NCI-H1048 (cell line): ENCODE data around the gene ALK.

ENCODE experiments used
- DNase-seq: peaks from one replicate; lab custom pipeline; 2025; lab: John Stamatoyannopoulos, UW

ALK gene

DNA sequence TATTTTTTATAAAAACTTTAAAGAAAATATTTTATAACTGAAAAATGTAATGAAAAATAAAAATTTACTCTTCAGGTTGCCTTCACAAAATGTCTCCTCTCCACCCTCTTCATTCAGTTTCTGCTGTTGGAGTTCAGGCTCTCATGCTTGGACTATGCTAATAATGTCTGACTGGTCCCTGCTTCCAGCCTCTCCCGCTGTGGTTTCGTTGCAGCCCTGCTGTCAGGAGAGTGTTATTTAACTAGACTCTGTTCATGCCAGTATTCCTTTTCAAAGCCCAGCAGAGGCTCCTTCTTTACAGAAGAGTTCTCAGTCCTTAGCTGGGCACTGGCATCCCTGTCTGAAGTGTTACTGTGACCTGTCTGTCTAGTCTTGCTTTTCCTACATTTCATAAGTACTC lies 765.8 kb downstream of the ALK start:
- no peak for DNase-seq

DNA sequence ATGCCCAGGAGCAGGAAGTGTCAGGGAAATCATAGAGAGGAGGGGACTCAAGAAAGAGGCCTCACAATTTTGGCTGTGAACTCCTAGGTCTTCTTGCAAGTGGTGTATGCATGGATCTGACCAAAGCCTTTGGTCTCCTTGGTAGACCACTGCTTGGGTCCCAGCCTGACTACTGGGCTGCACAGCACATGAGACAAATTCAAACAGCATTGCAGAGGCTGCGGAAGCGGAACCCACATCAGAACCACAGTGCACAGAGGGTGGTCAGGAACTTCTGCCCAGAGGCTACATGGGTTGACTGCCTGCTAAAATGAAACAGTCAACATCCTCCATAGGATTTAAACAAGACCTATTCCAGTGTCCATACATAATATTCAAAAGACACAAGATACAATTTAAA lies 766.8 kb downstream of the ALK start:
- no peak for DNase-seq

DNA sequence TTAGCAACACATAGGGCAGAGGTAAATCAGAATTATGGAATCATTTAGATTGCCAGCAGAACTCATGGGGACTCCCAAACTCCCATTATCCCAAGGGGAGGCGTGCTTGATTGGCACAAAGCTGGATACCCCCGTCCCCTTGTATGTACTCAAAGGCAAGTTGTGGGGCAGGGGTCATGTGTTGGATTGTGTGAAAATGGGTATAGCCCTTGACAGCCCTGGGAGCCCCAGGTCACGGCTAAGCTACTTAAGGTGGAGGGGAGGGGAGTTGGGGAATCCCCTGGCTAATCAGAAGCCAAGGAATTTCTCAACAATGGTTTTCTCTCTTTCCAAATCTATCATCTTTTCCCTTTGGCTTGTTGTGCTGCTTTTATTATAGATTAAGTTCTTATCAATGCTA lies 773.4 kb downstream of the ALK start:
- no peak for DNase-seq

DNA sequence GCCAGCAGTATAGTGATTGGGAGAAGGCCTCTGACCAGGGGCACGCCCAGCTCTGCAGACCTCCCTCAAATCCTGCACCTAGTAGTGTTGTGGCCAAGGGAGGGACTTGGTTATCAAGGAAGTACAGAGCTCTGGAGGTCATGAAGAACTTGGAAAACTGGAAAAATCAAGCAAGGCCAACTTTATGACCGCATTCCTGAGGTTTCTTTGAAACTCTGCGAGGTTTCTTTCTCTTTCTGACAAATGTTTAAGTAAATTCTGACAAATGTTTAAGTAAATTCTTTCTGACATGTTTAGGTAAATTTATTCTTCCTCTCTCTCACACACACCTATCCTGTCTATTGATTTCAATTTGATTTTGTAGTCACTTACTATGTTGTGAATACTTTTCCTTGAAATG lies 775.2 kb downstream of the ALK start:
- no peak for DNase-seq

DNA sequence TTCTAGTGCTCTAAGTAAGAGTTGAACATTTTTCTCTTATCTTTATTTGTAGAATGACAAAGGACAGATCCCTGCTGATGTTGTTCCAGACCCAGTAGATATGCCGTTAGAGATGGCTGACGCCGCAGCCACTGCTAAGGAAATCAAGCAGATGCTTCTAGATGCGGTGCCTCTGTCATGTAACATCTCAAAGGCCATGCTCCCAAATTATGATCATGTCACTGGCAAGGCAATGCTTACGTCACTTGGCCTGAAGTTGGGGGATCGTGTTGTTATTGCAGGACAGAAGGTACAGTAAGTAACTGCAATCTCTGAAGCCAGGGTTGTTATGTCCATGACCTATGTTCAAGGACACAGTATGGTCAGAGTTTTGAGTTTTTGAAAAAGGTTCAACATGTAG lies 777.7 kb downstream of the ALK start:
- DNase-seq, result no peak
